Keratinocyte (primary cell): ENCODE results near the gene NCOA6. TPM values are rescaled to one million over a fixed set of nuclear protein-coding genes. Genes with fewer than 3 reads are reported as not detected.

Source experiments
- DNase-seq: peaks from one replicate; pipeline ENCODE4 v3.0.0-alpha.2; 2011; ENCODE audit warnings: low read depth, missing footprints, low spot score
- FAIRE-seq: peaks from 2 replicates; lab custom pipeline; 2011; peaks lifted over from hg19 to GRCh38; lab: Jason Lieb, UNC
- H2AFZ ChIP-seq: 2 replicates; pipeline ENCODE4 v1.6.0; 2012; ENCODE audit warnings: low read length, control low read depth, inconsistent platforms; ENCODE audit not compliant: control insufficient read depth
- H3K27ac ChIP-seq: 2 replicates; pipeline ENCODE4 v1.5.1; 2011; ENCODE audit warnings: low read length; ENCODE audit not compliant: control insufficient read depth, insufficient read depth
- H3K27me3 ChIP-seq: 3 replicates; pipeline ENCODE4 v1.6.0; 2011; ENCODE audit warnings: low read length; ENCODE audit not compliant: control insufficient read depth, insufficient read depth; ENCODE audit errors: extremely low read depth
- H3K36me3 ChIP-seq, 2 experiments: 2 replicates in 1 of 2; 3 replicates in 1 of 2; pipeline ENCODE4 v1.5.1; 2011; ENCODE audit warnings: low read length in 2 of 2, mild to moderate bottlenecking in 1 of 2; ENCODE audit not compliant: control insufficient read depth in 2 of 2, insufficient read depth in 2 of 2; ENCODE audit errors: extremely low read depth in 1 of 2
- H3K4me1 ChIP-seq: 3 replicates; pipeline ENCODE4 v1.5.1; 2011; ENCODE audit warnings: low read length; ENCODE audit not compliant: control insufficient read depth, insufficient read depth; ENCODE audit errors: extremely low read depth
- H3K4me2 ChIP-seq: 3 replicates; pipeline ENCODE4 v1.6.0; 2011; ENCODE audit warnings: low read depth, low read length; ENCODE audit not compliant: control insufficient read depth, insufficient read depth; ENCODE audit errors: extremely low read depth
- H3K4me3 ChIP-seq, 3 experiments: fragments of 200-600 bp in 1 of 3; sonication (generic) in 1 of 3; 2 replicates in 2 of 3; 3 replicates in 1 of 3; pipeline ENCODE4 v1.5.1; 2011 to 2016; ENCODE audit warnings: low read length in 3 of 3, mild to moderate bottlenecking in 3 of 3, control low read depth in 2 of 3, inconsistent platforms in 1 of 3, low read depth in 1 of 3, mixed read lengths in 1 of 3, mixed run types in 1 of 3, moderate library complexity in 1 of 3; ENCODE audit not compliant: control insufficient read depth in 2 of 3, insufficient read depth in 2 of 3; ENCODE audit errors: extremely low read depth in 1 of 3
- H3K79me2 ChIP-seq: 2 replicates; pipeline ENCODE4 v1.6.0; 2012; ENCODE audit warnings: low read length; ENCODE audit not compliant: control insufficient read depth, insufficient read depth
- H3K9ac ChIP-seq: 3 replicates; pipeline ENCODE4 v1.6.0; 2011; ENCODE audit warnings: low read length; ENCODE audit not compliant: control insufficient read depth, insufficient read depth; ENCODE audit errors: extremely low read depth
- H3K9me1 ChIP-seq: 3 replicates; pipeline ENCODE4 v1.6.0; 2011; ENCODE audit warnings: low read length; ENCODE audit not compliant: control insufficient read depth, insufficient read depth; ENCODE audit errors: extremely low read depth
- H3K9me3 ChIP-seq: 2 replicates; pipeline ENCODE4 v1.5.1; 2012; ENCODE audit warnings: low read depth, low read length; ENCODE audit not compliant: control insufficient read depth
- H4K20me1 ChIP-seq: 3 replicates; pipeline ENCODE4 v1.6.0; 2011; ENCODE audit warnings: low read length; ENCODE audit not compliant: control insufficient read depth, insufficient read depth; ENCODE audit errors: extremely low read depth
- EZH2 ChIP-seq: IDR thresholded peaks from one replicate; pipeline ENCODE4 v1.6.1; 2012; ENCODE audit warnings: inconsistent platforms, mild to moderate bottlenecking, low read length, moderate library complexity
- dilution Hi-C: fragments of 300-500 bp; cut with MboI; formaldehyde crosslinking; loops from one replicate; pipeline ENCODE4 v1.7.0; 2020; ENCODE audit warnings: low sequenced_read_pairs; ENCODE audit not compliant: extremely low pct_ligation_motif_present
- polyA plus RNA-seq, 5 experiments: library from polyadenylated mRNA; depleted of rRNA in 3 of 5; stranded (reverse) in 3 of 5; stranded (forward) in 1 of 5; unstranded in 1 of 5; fragments of >200 nt; gene quantifications; 1 replicate in 1 of 5; 2 replicates in 3 of 5; 3 replicates in 1 of 5; pipeline versions ENCODE4 v1.2.1 to v1.2.3, GENCODE V29; 2011 to 2012; ENCODE audit warnings: missing spikeins in 2 of 5, low read depth in 1 of 5, low replicate concordance in 1 of 5
- TF ChIP-seq, protein P1 (sequence below), 3 experiments: IDR thresholded peaks in 1 of 3; conservative IDR thresholded peaks in 1 of 3; optimal IDR thresholded peaks in 1 of 3; 2 replicates in 2 of 3; 3 replicates in 1 of 3; pipeline versions ENCODE3 to v1.5.1; 2011; ENCODE audit warnings: low read length in 3 of 3, mild to moderate bottlenecking in 3 of 3, moderate library complexity in 2 of 3, control low read depth in 1 of 3, inconsistent platforms in 1 of 3; ENCODE audit not compliant: insufficient read depth in 2 of 3; ENCODE audit errors: extremely low read depth in 1 of 3

The NCOA6 gene
- polyA plus RNA-seq, 1 donor (not counting 4 experiments of a cell fraction or from before 2014, with no cell fraction given), result 13.3 TPM

DNA sequence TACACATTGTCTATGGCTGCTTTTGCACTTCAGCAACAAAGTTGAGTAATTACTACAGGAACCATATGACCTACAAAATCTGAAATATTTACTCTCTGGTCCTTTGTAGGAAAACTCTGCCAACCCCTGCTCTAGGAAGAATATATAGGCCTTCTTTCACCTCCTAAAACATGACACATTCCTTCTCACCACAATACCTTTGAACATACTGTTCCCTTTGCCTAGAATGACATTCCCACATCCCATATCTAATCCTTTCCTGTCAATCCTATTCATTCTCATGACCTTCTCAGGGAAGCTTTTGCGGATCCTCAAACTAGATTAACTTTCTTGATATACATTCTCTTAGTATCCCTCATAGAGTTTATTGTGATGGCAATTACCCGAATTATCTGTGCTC lies 18.0 kb upstream of the NCOA6 start:
- Histone ChIP-seq H3K9me1 (no peaks in the 10 kb centered on the region), H3K27me3 (no peaks in the 10 kb centered on the region), H3K9me3 (no peaks in the 10 kb centered on the region), H3K27ac (no peak overlapping the region), H2AFZ (no peak overlapping the region), H3K4me2 (no peak overlapping the region), H3K4me1 (no peaks in the 10 kb centered on the region), H3K79me2 (no peaks in the 10 kb centered on the region), H4K20me1 (no peaks in the 10 kb centered on the region), H3K36me3 (no peaks in the 10 kb centered on the region), H3K4me3 (no peak overlapping the region), H3K9ac (no peak overlapping the region)
- dilution Hi-C loops, result no loop called here
- no peak for TF ChIP-seq EZH2
- TF ChIP-seq, protein P1, sequence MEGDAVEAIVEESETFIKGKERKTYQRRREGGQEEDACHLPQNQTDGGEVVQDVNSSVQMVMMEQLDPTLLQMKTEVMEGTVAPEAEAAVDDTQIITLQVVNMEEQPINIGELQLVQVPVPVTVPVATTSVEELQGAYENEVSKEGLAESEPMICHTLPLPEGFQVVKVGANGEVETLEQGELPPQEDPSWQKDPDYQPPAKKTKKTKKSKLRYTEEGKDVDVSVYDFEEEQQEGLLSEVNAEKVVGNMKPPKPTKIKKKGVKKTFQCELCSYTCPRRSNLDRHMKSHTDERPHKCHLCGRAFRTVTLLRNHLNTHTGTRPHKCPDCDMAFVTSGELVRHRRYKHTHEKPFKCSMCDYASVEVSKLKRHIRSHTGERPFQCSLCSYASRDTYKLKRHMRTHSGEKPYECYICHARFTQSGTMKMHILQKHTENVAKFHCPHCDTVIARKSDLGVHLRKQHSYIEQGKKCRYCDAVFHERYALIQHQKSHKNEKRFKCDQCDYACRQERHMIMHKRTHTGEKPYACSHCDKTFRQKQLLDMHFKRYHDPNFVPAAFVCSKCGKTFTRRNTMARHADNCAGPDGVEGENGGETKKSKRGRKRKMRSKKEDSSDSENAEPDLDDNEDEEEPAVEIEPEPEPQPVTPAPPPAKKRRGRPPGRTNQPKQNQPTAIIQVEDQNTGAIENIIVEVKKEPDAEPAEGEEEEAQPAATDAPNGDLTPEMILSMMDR (optimal IDR thresholded peaks at IDR 0.05 in 1 of 3, IDR thresholded peaks at IDR 0.05 in 1 of 3, conservative IDR thresholded peaks at IDR 0.05 in 1 of 3; ENCODE audit: extremely low read depth in 1 of 3, insufficient read depth in 2 of 3, low read length in 3 of 3), result no peak
- FAIRE-seq (no peak), DNase-seq (no peak)

DNA sequence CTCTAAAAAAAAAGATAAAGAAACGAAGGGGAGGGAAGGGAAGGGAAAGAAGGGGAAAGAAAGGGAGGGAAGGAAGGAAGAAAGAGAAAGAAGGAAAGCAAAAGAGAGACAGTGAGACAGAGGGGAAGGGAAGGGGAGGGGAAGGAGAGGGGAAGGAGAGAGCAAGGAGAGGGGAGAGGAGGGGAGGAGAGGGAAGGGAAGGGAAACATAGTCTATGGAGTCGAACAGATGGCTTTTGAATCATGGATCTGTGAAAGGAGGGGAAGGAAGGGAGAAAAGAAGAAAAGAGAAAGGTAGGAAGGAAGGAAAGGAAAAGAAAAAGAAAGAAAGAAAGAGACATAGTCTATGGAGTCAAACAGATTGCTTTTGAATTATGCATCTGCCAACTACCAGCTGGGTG lies 16.7 kb upstream of the NCOA6 start:
- H3K4me1 ChIP-seq, result no peaks in the 10 kb centered on the region

More for the DNA sequence above, 16.7 kb upstream of the NCOA6 start:
- Histone ChIP-seq H3K9me1 (no peaks in the 10 kb centered on the region), H3K27me3 (no peaks in the 10 kb centered on the region), H3K36me3 (no peaks in the 10 kb centered on the region), H3K27ac (no peak overlapping the region), H4K20me1 (no peaks in the 10 kb centered on the region), H3K9ac (no peak overlapping the region), H3K4me2 (no peak overlapping the region), H2AFZ (no peak overlapping the region), H3K79me2 (no peaks in the 10 kb centered on the region), H3K4me3 (no peak overlapping the region), H3K9me3 (no peaks in the 10 kb centered on the region)
- TF ChIP-seq, protein P1 (optimal IDR thresholded peaks at IDR 0.05 in 1 of 3, IDR thresholded peaks at IDR 0.05 in 1 of 3, conservative IDR thresholded peaks at IDR 0.05 in 1 of 3; ENCODE audit: extremely low read depth in 1 of 3, insufficient read depth in 2 of 3, low read length in 3 of 3), result no peak
- TF ChIP-seq EZH2, result no peak
- dilution Hi-C loops, result no loop called here
- no peak for DNase-seq
- no peak for FAIRE-seq
